Measurements from ENCODE around the gene FICD.

The FICD gene

GRCh38 chr12:108505129-108505528 is 9.9 kb upstream of the FICD start:
- DNase-seq: no peak

GRCh38 chr12:108507971-108508642 is 7.0 kb upstream of the FICD start:
- no peak for DNase-seq

GRCh38 chr12:108509806-108510205 is 5.3 kb upstream of the FICD start:
- no peak for DNase-seq

- no peak for DNase-seq
These were observed 4.2 kb upstream of the FICD start for GRCh38 chr12:108510836-108511235.

GRCh38 chr12:108511633-108512540 is 3.2 kb upstream of the FICD start:
- peak; percentile 51 to 73 for DNase-seq

GRCh38 chr12:108514468-108514972 is 557 bp upstream of the FICD start:
- no peak for DNase-seq

GRCh38 chr12:108515916-108516315 is 839 bp downstream of the FICD start:
- DNase-seq: no peak

- no peak for DNase-seq
These were observed 1.6 kb downstream of the FICD start for GRCh38 chr12:108516511-108517275.

- no peak for DNase-seq
These were observed 2.4 kb downstream of the FICD start for GRCh38 chr12:108517288-108518100.

GRCh38 chr12:108518101-108518715 is 3.1 kb downstream of the FICD start:
- DNase-seq: no peak

- DNase-seq: no peak
These were observed 3.8 kb downstream of the FICD start for GRCh38 chr12:108518716-108519496.

- DNase-seq: no peak
These were observed 4.5 kb downstream of the FICD start for GRCh38 chr12:108519558-108519957.

GRCh38 chr12:108523365-108523764 is 8.3 kb downstream of the FICD start:
- no peak for DNase-seq

- no peak for DNase-seq
These were observed 10.6 kb downstream of the FICD start for GRCh38 chr12:108525681-108526080.

GRCh38 chr12:108526482-108527165 is 11.5 kb downstream of the FICD start:
- no peak for DNase-seq

- no peak for DNase-seq
These were observed 12.1 kb downstream of the FICD start for GRCh38 chr12:108527166-108527496.

GRCh38 chr12:108530161-108530560 is 15.1 kb downstream of the FICD start:
- DNase-seq: no peak

- DNase-seq: peak; percentile 38 to 40
These were observed 17.1 kb downstream of the FICD start for GRCh38 chr12:108531929-108532848.

- DNase-seq: no peak
These were observed 23.1 kb downstream of the FICD start for GRCh38 chr12:108538146-108538545.

All from NCI-H2081 (cell line).